Aortic smooth muscle cell (primary cell): ENCODE results near the gene ZNF454. TPM values are rescaled to one million over a fixed set of nuclear protein-coding genes. Genes with fewer than 3 reads are reported as not detected.

Source experiments
- total RNA-seq: library from RNA; depleted of rRNA; stranded (reverse); fragments of >200 nt; gene quantifications from 2 replicates; pipeline ENCODE4 v1.2.3, GENCODE V29; 2014

ZNF454 gene
- 1.1 and 1.6 TPM in 2 replicates for total RNA-seq

GRCh38 chr5:178940569-178941360, at the start of gene ZNF454:
Gene ZNF454, plus strand, starts transcription at chr5:178941198. Its CDS starts 1,594 bp downstream, at chr5:178942792.

GRCh38 chr5:178895615-178896571, 45.1 kb upstream of the ZNF454 start, which contains the start of gene ZFP2:
Gene ZFP2, plus strand, starts transcription at chr5:178895913. Its CDS starts 35,401 bp downstream, at chr5:178931314.

GRCh38 chr5:178994580-178995340, 53.8 kb downstream of the ZNF454 start, which contains the start of gene GRM6:
Gene GRM6, minus strand, starts transcription at chr5:178995320. Its CDS starts 376 bp downstream, at chr5:178994944.

Other genes starting within 250 kb of the ZNF454 start
- gene ZNF354A, start 210.5 kb upstream of the ZNF454 start, total RNA-seq: 4.1 and 4.4 TPM in 2 replicates
- gene ZNF354B, start 81.2 kb upstream of the ZNF454 start, total RNA-seq: 8.0 and 8.2 TPM in 2 replicates
- 0.25 and 0.92 TPM in 2 replicates for gene ZFP2, start 45.3 kb upstream of the ZNF454 start, total RNA-seq
- gene GRM6, start 54.1 kb downstream of the ZNF454 start, total RNA-seq: not detected in 2 replicates
- 4.6 and 5.0 TPM in 2 replicates for gene ZNF879, start 82.6 kb downstream of the ZNF454 start, total RNA-seq
- gene ZNF354C, start 119.2 kb downstream of the ZNF454 start, total RNA-seq: 6.7 and 7.4 TPM in 2 replicates